Bronchial epithelial cell (primary cell): ENCODE measurements around the gene ABLIM2. TPM values are rescaled to one million over a fixed set of nuclear protein-coding genes. Genes with fewer than 3 reads are reported as not detected.
A peak's percentile ranks its signal among the peaks of the same experiment; 100 is the strongest.

Experiments used
- DNase-seq: peaks from one replicate; pipeline ENCODE4 v3.0.0-alpha.2; 2010; ENCODE audit warnings: low read depth
- FAIRE-seq: peaks from 2 replicates; lab custom pipeline; 2011; peaks lifted over from hg19 to GRCh38; lab: Jason Lieb, UNC
- H3K27me3 ChIP-seq: 2 replicates; pipeline ENCODE4 v1.5.1; 2011; ENCODE audit warnings: low read length; ENCODE audit not compliant: control insufficient read depth, insufficient read depth
- H3K36me3 ChIP-seq: 2 replicates; pipeline ENCODE4 v1.5.1; 2011; ENCODE audit warnings: low read length; ENCODE audit not compliant: control insufficient read depth, insufficient read depth
- H3K4me3 ChIP-seq: 2 replicates; pipeline ENCODE4 v1.5.1; 2011; ENCODE audit warnings: mild to moderate bottlenecking, low read depth, low read length, control low read depth
- total RNA-seq: library from RNA; depleted of rRNA; stranded (reverse); fragments of >200 nt; gene quantifications from 2 replicates; pipeline ENCODE4 v1.2.1, GENCODE V29; 2014
- TF ChIP-seq, protein P1 (sequence below): IDR thresholded peaks from 2 replicates; pipeline ENCODE4 v1.5.1; 2011; ENCODE audit warnings: mild to moderate bottlenecking, moderate library complexity, low read length, control low read depth, inconsistent platforms; ENCODE audit not compliant: insufficient read depth, severe bottlenecking

ABLIM2 gene
- total RNA-seq, 1 donor from 2014 or later, result 1.1 TPM

DNA sequence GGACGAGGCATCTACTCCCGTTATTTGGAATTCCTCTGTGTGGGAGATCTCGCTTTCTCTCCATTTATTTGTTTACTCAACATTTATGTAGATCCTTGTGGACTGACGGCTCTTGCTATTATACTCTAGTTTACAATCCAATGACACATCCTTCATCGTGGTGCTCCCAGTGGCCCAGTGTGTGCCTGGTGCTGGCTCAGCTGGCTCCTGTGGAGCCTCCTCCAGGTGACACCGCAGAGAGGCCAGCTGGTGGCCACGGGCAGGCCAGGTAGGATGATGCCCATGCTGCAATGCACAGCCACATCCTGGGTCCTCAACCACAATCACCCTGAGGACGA lies 134.9 kb downstream of the ABLIM2 start:
- Histone ChIP-seq H3K27me3 (peaks cover 2% of the 10 kb centered on the region), H3K4me3 (no peak overlapping the region), H3K36me3 (no peaks in the 10 kb centered on the region)
- FAIRE-seq (no peak), DNase-seq (no peak)
- TF ChIP-seq, protein P1, sequence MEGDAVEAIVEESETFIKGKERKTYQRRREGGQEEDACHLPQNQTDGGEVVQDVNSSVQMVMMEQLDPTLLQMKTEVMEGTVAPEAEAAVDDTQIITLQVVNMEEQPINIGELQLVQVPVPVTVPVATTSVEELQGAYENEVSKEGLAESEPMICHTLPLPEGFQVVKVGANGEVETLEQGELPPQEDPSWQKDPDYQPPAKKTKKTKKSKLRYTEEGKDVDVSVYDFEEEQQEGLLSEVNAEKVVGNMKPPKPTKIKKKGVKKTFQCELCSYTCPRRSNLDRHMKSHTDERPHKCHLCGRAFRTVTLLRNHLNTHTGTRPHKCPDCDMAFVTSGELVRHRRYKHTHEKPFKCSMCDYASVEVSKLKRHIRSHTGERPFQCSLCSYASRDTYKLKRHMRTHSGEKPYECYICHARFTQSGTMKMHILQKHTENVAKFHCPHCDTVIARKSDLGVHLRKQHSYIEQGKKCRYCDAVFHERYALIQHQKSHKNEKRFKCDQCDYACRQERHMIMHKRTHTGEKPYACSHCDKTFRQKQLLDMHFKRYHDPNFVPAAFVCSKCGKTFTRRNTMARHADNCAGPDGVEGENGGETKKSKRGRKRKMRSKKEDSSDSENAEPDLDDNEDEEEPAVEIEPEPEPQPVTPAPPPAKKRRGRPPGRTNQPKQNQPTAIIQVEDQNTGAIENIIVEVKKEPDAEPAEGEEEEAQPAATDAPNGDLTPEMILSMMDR, result no peak

DNA sequence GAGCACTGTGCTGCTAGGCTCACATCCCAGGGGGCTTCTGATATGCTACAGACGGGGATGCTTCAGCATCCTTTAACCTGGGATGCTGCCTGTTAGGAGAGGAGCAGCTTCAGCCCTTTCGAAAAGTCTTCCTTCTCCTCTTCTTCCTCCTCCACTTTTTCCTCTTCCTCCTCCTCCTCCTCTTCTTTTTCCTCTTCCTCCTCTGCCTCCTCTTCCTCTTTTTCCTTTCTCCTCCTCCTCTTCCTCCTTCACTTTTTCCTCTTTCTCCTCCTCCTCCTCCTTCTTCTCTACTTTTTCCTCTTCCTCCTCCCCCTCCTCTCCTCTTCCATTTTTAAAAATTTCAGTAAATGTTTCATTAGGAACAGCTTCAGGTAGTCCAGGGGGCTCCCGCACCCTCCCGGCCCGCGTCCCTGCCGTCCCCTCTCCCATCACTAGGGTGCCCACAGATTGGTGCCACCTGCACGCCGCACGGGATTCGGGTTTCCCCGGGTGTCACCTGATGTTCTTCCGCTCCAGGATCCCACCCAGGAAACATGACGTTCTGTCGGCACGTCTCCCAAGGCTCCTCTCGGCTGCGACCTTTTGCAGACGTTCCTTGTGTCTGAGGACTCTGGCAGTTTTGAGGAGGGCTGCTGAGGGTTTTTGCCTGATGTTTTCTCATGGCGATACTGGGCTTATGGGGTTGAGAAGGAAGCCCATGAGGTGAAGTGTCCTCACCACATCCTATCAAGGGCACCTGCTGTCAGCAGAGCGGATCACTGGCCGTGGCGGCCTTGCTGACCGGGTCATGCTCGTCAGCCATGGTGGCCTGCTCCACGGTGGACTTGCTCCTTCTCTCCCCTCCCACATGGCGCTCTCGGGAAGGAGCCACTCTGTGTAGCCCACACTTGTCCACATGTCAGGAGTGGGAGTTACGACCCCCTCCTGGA lies 135.6 kb downstream of the ABLIM2 start:
- DNase-seq (no peak), FAIRE-seq (no peak)
- no peak overlapping the region for H3K4me3 ChIP-seq
- no peaks in the 10 kb centered on the region for H3K36me3 ChIP-seq
- H3K27me3 ChIP-seq, result peaks cover 2% of the 10 kb centered on the region
- TF ChIP-seq, protein P1, result no peak

DNA sequence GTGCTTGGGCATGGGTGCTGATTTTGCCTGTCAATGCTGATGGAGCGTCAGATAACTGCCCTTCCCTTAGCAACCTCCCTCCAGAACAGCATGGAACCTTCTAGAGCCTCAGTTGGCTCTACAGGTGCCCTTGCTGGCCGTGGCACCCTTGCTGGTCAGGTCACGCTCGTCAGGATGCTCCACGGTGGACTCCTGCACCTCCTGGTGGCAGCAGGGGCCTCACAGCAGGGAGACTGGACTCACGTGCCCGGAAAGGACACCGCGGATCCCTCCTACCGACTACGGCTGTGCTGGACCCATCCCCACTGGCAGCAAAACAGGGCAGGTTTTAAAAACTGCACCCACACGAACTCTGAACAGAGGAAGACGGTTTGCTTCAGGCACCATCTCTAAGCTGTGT lies 136.8 kb downstream of the ABLIM2 start:
- Histone ChIP-seq H3K4me3 (no peak overlapping the region), H3K27me3 (peaks cover 2% of the 10 kb centered on the region), H3K36me3 (no peaks in the 10 kb centered on the region)
- FAIRE-seq (no peak), DNase-seq (no peak)
- TF ChIP-seq, protein P1, result peak; percentile 7

DNA sequence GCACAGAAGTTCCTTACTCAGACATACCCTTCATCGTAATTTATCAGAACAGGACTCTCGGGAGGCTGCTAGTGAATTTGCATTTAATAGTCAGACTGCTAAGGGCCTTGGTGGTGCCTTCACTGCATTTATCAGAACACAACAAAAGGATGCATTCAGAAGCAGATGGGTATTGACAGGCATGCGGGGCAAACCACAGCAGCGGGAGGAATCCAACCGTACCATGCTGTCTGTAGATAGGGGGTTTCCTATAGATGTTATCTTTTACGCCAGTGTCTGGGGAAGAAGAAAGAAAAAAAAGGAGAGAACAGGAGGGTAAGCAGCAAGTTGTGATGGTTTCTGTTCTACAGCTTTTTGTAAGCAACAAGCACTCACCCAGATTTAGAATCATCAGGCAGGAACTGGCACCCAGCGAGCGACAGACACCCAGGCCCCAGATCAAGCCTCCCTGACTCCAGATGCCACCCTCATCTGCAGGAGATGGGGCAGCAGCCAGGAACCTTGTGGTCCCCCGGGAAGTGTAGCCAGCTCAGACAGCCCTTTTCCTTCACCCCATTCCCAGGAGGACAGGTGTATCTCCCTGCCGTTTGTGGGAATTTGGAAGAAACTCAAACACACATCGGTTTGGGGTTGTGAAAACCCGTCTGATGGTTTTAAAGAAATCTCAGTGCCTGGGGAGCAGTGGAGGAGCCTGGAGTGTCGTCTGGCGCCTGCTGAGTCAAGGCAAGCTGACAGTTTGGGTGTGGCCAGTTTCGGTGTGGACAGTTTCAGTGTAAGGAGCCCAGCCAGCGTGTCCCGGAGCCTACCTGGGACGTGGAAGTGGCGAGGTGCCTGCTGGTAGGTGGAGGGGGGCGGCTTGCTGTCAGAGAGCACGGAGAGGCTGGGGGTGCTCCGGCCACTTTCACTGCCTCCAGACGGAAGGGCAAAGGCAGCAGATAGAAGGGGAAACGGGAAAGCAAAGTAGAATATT lies 138.9 kb downstream of the ABLIM2 start:
- peak; percentile 23 for FAIRE-seq
- peak; percentile 45 for DNase-seq
- Histone ChIP-seq H3K4me3 (no peak overlapping the region), H3K36me3 (no peaks in the 10 kb centered on the region), H3K27me3 (peaks cover 8% of the 10 kb centered on the region)
- TF ChIP-seq, protein P1, result no peak

DNA sequence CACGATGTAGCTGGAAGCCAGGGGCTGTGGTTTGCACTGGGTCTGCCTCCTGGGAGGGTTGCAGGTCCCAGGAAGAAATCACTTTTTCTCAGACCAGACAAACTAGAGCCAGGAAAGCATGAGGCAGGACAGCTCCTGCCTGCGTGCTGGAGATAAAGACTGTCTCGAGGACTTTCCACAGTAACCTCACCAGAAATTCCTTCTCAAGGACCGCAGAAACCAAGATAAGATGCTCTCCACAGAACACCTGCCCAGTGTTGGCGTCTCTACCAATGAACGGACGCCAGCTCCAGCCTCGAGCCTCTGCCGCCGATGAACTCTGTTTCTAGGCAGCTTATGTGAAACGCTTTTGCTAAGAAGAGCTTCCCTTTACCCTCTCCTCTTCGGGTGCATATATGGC lies 142.1 kb downstream of the ABLIM2 start:
- no peak for FAIRE-seq
- H3K36me3 ChIP-seq, result no peaks in the 10 kb centered on the region
- TF ChIP-seq, protein P1, result no peak
- DNase-seq, result no peak
- H3K27me3 ChIP-seq, result peaks cover 13% of the 10 kb centered on the region
- no peak overlapping the region for H3K4me3 ChIP-seq
